Lower lobe of right lung (tissue), 2 donors: Measurements from ENCODE around the gene ANKRD13C. TPM values are rescaled to one million over a fixed set of nuclear protein-coding genes. Genes with fewer than 3 reads are reported as not detected.

Experiments
- ATAC-seq, 2 donors: fragments of 200-7000 bp; cut with Tn5 transposase; one replicate each; pipeline ENCODE4 v1.9.1; 2020 to 2022; ENCODE audit warnings: mild to moderate bottlenecking in 2 of 2, moderate library complexity in 2 of 2
- DNase-seq: peaks from one replicate; pipeline ENCODE4 v3.0.0-alpha.2; 2020
- H3K27ac ChIP-seq: fragments of 200-600 bp; one replicate; pipeline ENCODE4 v1.8.0; 2022
- H3K27me3 ChIP-seq: fragments of 200-600 bp; one replicate; pipeline ENCODE4 v1.8.0; 2022; ENCODE audit warnings: low read depth
- H3K36me3 ChIP-seq: fragments of 200-600 bp; one replicate; pipeline ENCODE4 v1.8.0; 2022; ENCODE audit warnings: mild to moderate bottlenecking
- H3K4me1 ChIP-seq: fragments of 200-600 bp; one replicate; pipeline ENCODE4 v1.8.0; 2022
- H3K4me3 ChIP-seq: fragments of 200-600 bp; one replicate; pipeline ENCODE4 v1.8.0; 2022; ENCODE audit warnings: mild to moderate bottlenecking
- H3K9me3 ChIP-seq: fragments of 200-600 bp; one replicate; pipeline ENCODE4 v1.8.0; 2022
- CTCF ChIP-seq: fragments of 200-600 bp; IDR thresholded peaks from one replicate; pipeline ENCODE4 v1.8.0; 2022; ENCODE audit warnings: antibody characterized with exemption, mild to moderate bottlenecking
- intact Hi-C: fragments of 100-400 bp; cut with DNase I; formaldehyde crosslinking; loops from one replicate; pipeline ENCODE4 v1.11.0; 2022
- total RNA-seq: library from RNA; stranded (reverse); fragmentation: NEBNext Ultra II Directional; extraction: Animal tissue kit (Norgen Biotek cat#: 25700); gene quantifications from one replicate; pipeline ENCODE4 v1.2.1, GENCODE V29; 2021
- donor health status: DM: no; HTN: yes; CAD: no; lungs with severe emphysema.

The ANKRD13C gene
- total RNA-seq, 1 donor from 2014 or later, result 18.0 TPM

GRCh38 chr1:70222716-70223235 is 131.7 kb downstream of the ANKRD13C start:
- ATAC-seq (no peak), DNase-seq (no peak)
- intact Hi-C loops, result no loop called here
- no peaks in the 10 kb centered on the region for H3K27me3 ChIP-seq
- peak overlapping the region; percentile 93 for H3K27ac ChIP-seq
- peaks cover 29% of the 10 kb centered on the region for H3K36me3 ChIP-seq
- H3K9me3 ChIP-seq, result no peaks in the 10 kb centered on the region
- H3K4me3 ChIP-seq, result peak overlapping the region; percentile 68
- no peak for TF ChIP-seq CTCF
- peaks cover 46% of the 10 kb centered on the region for H3K4me1 ChIP-seq

GRCh38 chr1:70221238-70222121 is 133.0 kb downstream of the ANKRD13C start, which contains the start of gene SRSF11:
SRSF11 (plus strand) TSS chr1:70221380; CDS start chr1:70221637, 257 bp downstream.
- H3K9me3 ChIP-seq, result no peaks in the 10 kb centered on the region
- ATAC-seq (peak; percentile 100), DNase-seq (peak; percentile 97)
- no peak for TF ChIP-seq CTCF
- H3K36me3 ChIP-seq, result peaks cover 25% of the 10 kb centered on the region
- H3K4me3 ChIP-seq, result peak within 1 kb of the TSS; percentile 68
- intact Hi-C loops, result no loop called here
- H3K27ac ChIP-seq, result peak within 1 kb of the TSS; percentile 93
- H3K27me3 ChIP-seq, result no peaks in the 10 kb centered on the region
- H3K4me1 ChIP-seq, result peaks cover 38% of the 10 kb centered on the region

GRCh38 chr1:70220517-70221237 is 133.8 kb downstream of the ANKRD13C start:
- intact Hi-C loops, result no loop called here
- Histone ChIP-seq H3K36me3 (peaks cover 28% of the 10 kb centered on the region), H3K27ac (peak overlapping the region; percentile 93), H3K4me3 (peak overlapping the region; percentile 68), H3K4me1 (peaks cover 38% of the 10 kb centered on the region), H3K9me3 (no peaks in the 10 kb centered on the region), H3K27me3 (no peaks in the 10 kb centered on the region)
- DNase-seq (no peak), ATAC-seq (no peak)
- TF ChIP-seq CTCF, result no peak

- peaks cover 38% of the 10 kb centered on the region for H3K4me1 ChIP-seq
- no peak overlapping the region for H3K4me3 ChIP-seq
- ATAC-seq (no peak), DNase-seq (no peak)
- intact Hi-C loops, result no loop called here
- no peak for TF ChIP-seq CTCF
- H3K27ac ChIP-seq, result no peak overlapping the region
- H3K36me3 ChIP-seq, result peaks cover 28% of the 10 kb centered on the region
- H3K27me3 ChIP-seq, result no peaks in the 10 kb centered on the region
- H3K9me3 ChIP-seq, result no peaks in the 10 kb centered on the region
Measured at GRCh38 chr1:70220015-70220414, 134.5 kb downstream of the ANKRD13C start.

- ATAC-seq, result no peak
- H3K9me3 ChIP-seq, result no peaks in the 10 kb centered on the region
- peaks cover 25% of the 10 kb centered on the region for H3K36me3 ChIP-seq
- DNase-seq, result no peak
- TF ChIP-seq CTCF, result no peak
- intact Hi-C loops, result no loop called here
- no peak overlapping the region for H3K27ac ChIP-seq
- H3K4me3 ChIP-seq, result no peak overlapping the region
- no peaks in the 10 kb centered on the region for H3K27me3 ChIP-seq
- H3K4me1 ChIP-seq, result peaks cover 30% of the 10 kb centered on the region
Measured at GRCh38 chr1:70211541-70211940, 143.0 kb downstream of the ANKRD13C start.
